Measurements from ENCODE around the gene ZKSCAN2. TPM values are rescaled to one million over a fixed set of nuclear protein-coding genes. Genes with fewer than 3 reads are reported as not detected.

Gene ZKSCAN2
- total and polyA plus RNA-seq, 9 of the 15 experiments (the other 6 are each of a cell fraction or from before 2014, with no cell fraction given): 1.3 to 9.5 (median 4.2) TPM

DNA sequence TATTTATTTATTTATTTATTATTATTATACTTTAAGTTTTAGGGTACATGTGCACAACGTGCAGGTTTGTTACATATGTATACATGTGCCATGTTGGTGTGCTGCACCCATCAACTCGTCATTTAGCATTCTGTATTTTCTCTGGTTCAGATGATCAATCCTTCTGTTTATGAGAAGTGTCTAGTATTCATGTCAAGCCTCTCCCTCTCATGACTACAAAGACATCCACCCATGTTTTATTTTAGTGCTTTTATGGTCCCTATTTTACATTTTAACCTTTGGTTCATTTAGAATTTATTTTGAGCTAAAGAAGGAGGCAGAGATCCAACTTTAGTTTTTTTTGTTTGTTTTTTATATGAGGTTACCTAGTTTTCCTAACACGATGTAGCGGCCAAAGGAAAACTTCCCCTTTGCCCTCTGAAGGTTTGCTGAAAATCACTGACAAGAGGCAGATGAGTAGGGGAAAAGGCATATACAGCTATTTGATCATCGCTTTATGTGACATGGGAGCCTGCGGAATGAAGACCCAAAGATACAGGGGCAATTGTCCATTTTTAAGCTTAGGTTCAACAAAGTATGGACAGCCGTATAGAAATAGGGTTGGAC lies 63.3 kb downstream of the ZKSCAN2 start (continued):
- TF ChIP-seq, protein P1, sequence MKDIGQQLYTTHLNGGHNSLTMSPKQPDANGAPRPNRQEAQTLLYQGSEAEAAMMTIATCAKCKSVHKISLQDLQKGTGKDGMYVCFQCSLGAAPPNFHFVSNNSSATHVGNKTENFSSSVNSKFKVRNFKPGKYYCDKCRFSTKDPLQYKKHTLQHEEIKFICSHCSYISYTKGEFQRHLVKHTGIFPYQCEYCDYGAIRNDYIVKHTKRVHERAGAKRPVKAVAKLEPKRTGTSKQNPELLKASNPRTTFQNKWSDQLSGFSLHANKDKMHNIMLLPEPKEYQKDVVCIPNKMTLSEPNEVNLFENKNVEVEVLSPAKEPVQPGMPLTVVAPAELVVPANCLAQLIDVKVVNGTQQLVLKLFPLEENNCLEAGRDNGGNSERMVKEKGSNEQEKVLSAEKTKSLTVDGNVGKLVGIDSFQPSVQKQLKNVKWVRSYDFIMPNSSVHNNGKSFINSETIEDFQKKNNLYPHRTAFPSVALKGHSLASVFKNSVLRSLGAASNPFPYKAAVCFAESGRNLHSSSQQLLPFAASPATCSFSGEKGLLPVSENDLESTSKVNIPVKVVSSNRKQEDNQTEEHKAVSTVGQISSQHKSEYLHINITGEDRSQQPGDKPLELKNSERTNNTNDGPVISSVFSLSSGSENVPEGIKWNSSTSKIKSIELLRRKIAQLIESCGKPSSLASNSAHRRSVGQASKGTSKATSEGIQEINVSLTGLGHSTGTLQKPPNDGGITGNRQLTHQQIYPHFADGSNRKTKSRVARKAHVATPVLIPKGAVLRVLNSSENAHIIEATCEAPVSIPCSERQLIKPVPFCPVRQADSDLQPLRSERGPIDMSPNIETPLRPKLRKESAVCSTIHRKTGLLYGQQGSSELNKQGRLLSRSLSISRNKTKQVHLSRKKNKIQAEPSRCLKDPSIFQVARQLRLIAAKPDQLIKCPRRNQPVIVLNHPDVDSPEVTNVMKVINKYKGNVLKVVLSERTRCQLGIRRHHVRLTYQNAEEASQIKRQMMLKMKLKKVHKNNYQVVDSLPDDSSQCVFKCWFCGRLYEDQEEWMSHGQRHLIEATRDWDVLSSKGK (CRISPR knock-in tag; IDR thresholded peaks at IDR 0.05): no peak
- no peak for TF ChIP-seq ZNF311 (CRISPR knock-in tag; IDR thresholded peaks at IDR 0.05)
- no peak for TF ChIP-seq BDP1 (IDR thresholded peaks at IDR 0.05; ENCODE audit: insufficient read depth, insufficient read length)

DNA sequence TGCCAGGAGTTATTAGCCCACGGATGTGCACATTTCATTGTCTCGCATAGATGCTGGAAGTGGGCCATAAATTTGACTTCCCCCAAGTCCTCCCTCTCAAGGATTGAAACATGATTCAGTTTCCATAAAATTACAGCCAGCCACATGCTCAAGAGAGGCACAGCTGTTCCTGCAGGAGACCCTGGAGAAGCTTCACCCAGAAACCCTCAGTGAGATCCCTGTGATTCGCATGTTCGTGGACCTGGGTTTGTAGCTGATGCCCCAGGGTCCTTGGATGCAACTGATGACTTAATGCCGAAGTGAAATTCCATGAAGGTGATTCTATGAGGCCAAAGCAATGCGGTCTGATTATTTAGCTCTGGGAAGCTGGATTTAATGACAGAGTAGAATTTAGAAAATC lies 65.5 kb downstream of the ZKSCAN2 start:
- 27% methylated on average over 6 of the region's 6 CpGs for WGBS (ENCODE audit: insufficient coverage, low coverage, missing lambda C conversion rate)
- no peak for FAIRE-seq

More for the DNA sequence above, 65.5 kb downstream of the ZKSCAN2 start:
- no peaks in the 10 kb centered on the region for H4K20me1 ChIP-seq (replicated peaks; ENCODE audit: control insufficient read depth, insufficient read depth, low read length)
- DNase-seq (ENCODE audit: extremely low read depth in 1 of 4, low spot score in 3 of 4): no peak
- H3K27ac ChIP-seq (ENCODE audit: extremely low read depth, low read depth, low read length): no peak overlapping the region
- no peaks in the 10 kb centered on the region for H3K79me2 ChIP-seq (ENCODE audit: control insufficient read depth, insufficient read depth, low read length)
- no peaks in the 10 kb centered on the region for H3K9me1 ChIP-seq (ENCODE audit: control insufficient read depth, insufficient read depth, low read length)
- BruUV-seq (replicated peaks): no TSS peak
- peaks cover 0 to 2% of the 10 kb centered on the region in 2 experiments; a peak in 1 of 5 replicates for H3K27me3 ChIP-seq (ENCODE audit: control insufficient read depth in 2 of 2, insufficient read depth in 2 of 2, low read length in 2 of 2)
- in situ Hi-C loops (cut with MboI) (no loop called here), intact Hi-C loops (cut with micrococcal nuclease) (no loop called here)
- no peak overlapping the region for H3K9ac ChIP-seq (ENCODE audit: insufficient read depth in 1 of 2, low read depth in 2 of 2, low read length in 2 of 2)
- ChIA-PET CTCF (ENCODE audit: low intra/inter-chr PET ratio) (no interaction called here), POLR2A (no interaction called here)
- no peak overlapping the region for H3K4me3 ChIP-seq
- H3K4me2 ChIP-seq (ENCODE audit: insufficient read depth, low read length): no peak overlapping the region
- H3K36me3 ChIP-seq (ENCODE audit: control insufficient read depth, insufficient read depth, low read length): no peaks in the 10 kb centered on the region
- no peak for TF ChIP-seq SETDB1 (IDR thresholded peaks at IDR 0.05; ENCODE audit: low read length)
- TF ChIP-seq ZNF282 (CRISPR knock-in tag; IDR thresholded peaks at IDR 0.05): no peak
- TF ChIP-seq FOS (IDR thresholded peaks at IDR 0.05; ENCODE audit: extremely low read depth, insufficient read length): no peak
- TF ChIP-seq SMARCA5 (IDR thresholded peaks at IDR 0.05): no peak
- TF ChIP-seq TRIM28 (IDR thresholded peaks at IDR 0.05): no peak
- TF ChIP-seq NCOA1 (IDR thresholded peaks at IDR 0.05; ENCODE audit: low read depth): no peak
- no peak for TF ChIP-seq KDM1A (IDR thresholded peaks at IDR 0.05)
- TF ChIP-seq ESRRA (IDR thresholded peaks at IDR 0.05; ENCODE audit: borderline replicate concordance, low read depth): no peak
- H3K9me3 ChIP-seq (replicated peaks; ENCODE audit: control insufficient read depth, insufficient read depth, low read depth, low read length): no peaks in the 10 kb centered on the region
- no peaks in the 10 kb centered on the region for H3K4me1 ChIP-seq (replicated peaks in 1 of 2; ENCODE audit: control insufficient read depth in 2 of 2, insufficient read depth in 2 of 2, low read length in 2 of 2)
- no peak overlapping the region for H2AFZ ChIP-seq (ENCODE audit: low read depth, low read length)
- ATAC-seq: no peak
